MM.1S (cell line): ENCODE data around the gene LDLRAD3.

Experiments used
- DNase-seq: peaks from one replicate; pipeline ENCODE4 v3.0.0-alpha.2; 2015
- H2AFZ ChIP-seq: fragments of 300-600 bp; sonication (generic); 2 replicates; pipeline ENCODE4 v1.6.0; 2016; ENCODE audit warnings: antibody characterized with exemption, low read length
- H3F3A ChIP-seq: fragments of 300-600 bp; sonication (generic); 2 replicates; pipeline ENCODE4 v1.6.1; 2016; ENCODE audit warnings: mild to moderate bottlenecking, antibody characterized with exemption, low read length, moderate library complexity, mixed read lengths; ENCODE audit not compliant: insufficient read depth
- H3K27ac ChIP-seq: fragments of 300-600 bp; sonication (generic); 2 replicates; pipeline ENCODE4 v1.5.1; 2016; ENCODE audit warnings: mild to moderate bottlenecking, low read length
- H3K27me3 ChIP-seq: fragments of 300-600 bp; sonication (generic); replicated peaks from 2 replicates; pipeline ENCODE4 v1.6.0; 2016; ENCODE audit warnings: low read length; ENCODE audit not compliant: insufficient read depth
- H3K36me3 ChIP-seq: fragments of 300-600 bp; sonication (generic); replicated peaks from 2 replicates; pipeline ENCODE4 v1.6.1; 2016; ENCODE audit warnings: mild to moderate bottlenecking, low read length, mixed read lengths; ENCODE audit not compliant: insufficient read depth
- H3K4me1 ChIP-seq: fragments of 300-600 bp; sonication (generic); 2 replicates; pipeline ENCODE4 v1.6.1; 2016; ENCODE audit warnings: low read length, mixed read lengths
- H3K4me2 ChIP-seq: fragments of 300-600 bp; sonication (generic); 2 replicates; pipeline ENCODE4 v1.6.0; 2016; ENCODE audit warnings: low read depth, low read length
- H3K4me3 ChIP-seq: fragments of 300-600 bp; sonication (generic); 2 replicates; pipeline ENCODE4 v1.5.1; 2016; ENCODE audit warnings: low read length, mixed read lengths
- H3K79me2 ChIP-seq: fragments of 300-600 bp; sonication (generic); 2 replicates; pipeline ENCODE4 v1.6.1; 2016; ENCODE audit warnings: mixed run types, low read length, mixed read lengths
- H3K9ac ChIP-seq: fragments of 300-600 bp; sonication (generic); 2 replicates; pipeline ENCODE4 v1.6.1; 2016; ENCODE audit warnings: low read length, mixed read lengths
- H3K9me2 ChIP-seq: fragments of 300-600 bp; sonication (generic); replicated peaks from 2 replicates; pipeline ENCODE4 v1.6.1; 2016; ENCODE audit warnings: mild to moderate bottlenecking, low read length, mixed read lengths; ENCODE audit not compliant: insufficient read depth
- H3K9me3 ChIP-seq: fragments of 300-600 bp; sonication (generic); replicated peaks from 2 replicates; pipeline ENCODE4 v1.6.1; 2016; ENCODE audit warnings: mild to moderate bottlenecking, low read length, mixed read lengths; ENCODE audit not compliant: insufficient read depth
- H4K20me1 ChIP-seq: fragments of 300-600 bp; sonication (generic); 2 replicates; pipeline ENCODE4 v1.6.1; 2016; ENCODE audit warnings: mild to moderate bottlenecking, low read length, moderate library complexity, mixed read lengths; ENCODE audit not compliant: insufficient read depth
- CTCF ChIP-seq: fragments of 300-600 bp; sonication (generic); IDR thresholded peaks from 2 replicates; pipeline ENCODE4 v1.5.1; 2016; ENCODE audit warnings: antibody characterized with exemption, low read length, mixed read lengths
- EZH2 ChIP-seq: fragments of 300-600 bp; sonication (generic); optimal IDR thresholded peaks from 2 replicates; pipeline ENCODE3; 2017; ENCODE audit warnings: low read depth, mild to moderate bottlenecking, antibody characterized with exemption, low read length, mixed read lengths
- EZH2phosphoT487 ChIP-seq: fragments of 300-600 bp; sonication (generic); IDR thresholded peaks from 2 replicates; pipeline ENCODE4 v1.6.1; 2018; ENCODE audit warnings: antibody characterized with exemption, low read length

LDLRAD3 gene

GRCh38 chr11:36266767-36267166 is 322.9 kb downstream of the LDLRAD3 start:
- Histone ChIP-seq H3K4me3 (no peak overlapping the region), H4K20me1 (no peaks in the 10 kb centered on the region), H2AFZ (no peak overlapping the region), H3K9me2 (no peaks in the 10 kb centered on the region), H3K79me2 (no peaks in the 10 kb centered on the region), H3K9ac (no peak overlapping the region), H3K9me3 (no peaks in the 10 kb centered on the region), H3F3A (no peaks in the 10 kb centered on the region), H3K27me3 (no peaks in the 10 kb centered on the region), H3K36me3 (no peaks in the 10 kb centered on the region), H3K4me2 (no peak overlapping the region), H3K27ac (no peak overlapping the region), H3K4me1 (no peaks in the 10 kb centered on the region)
- TF ChIP-seq EZH2 (no peak), CTCF (no peak), EZH2phosphoT487 (no peak)
- DNase-seq: no peak

GRCh38 chr11:36268337-36268985 is 324.6 kb downstream of the LDLRAD3 start:
- Histone ChIP-seq H3K36me3 (no peaks in the 10 kb centered on the region), H3K27ac (no peak overlapping the region), H4K20me1 (no peaks in the 10 kb centered on the region), H3K9me2 (no peaks in the 10 kb centered on the region), H3K4me1 (no peaks in the 10 kb centered on the region), H3K4me2 (no peak overlapping the region), H3F3A (no peaks in the 10 kb centered on the region), H3K9ac (no peak overlapping the region), H3K27me3 (no peaks in the 10 kb centered on the region), H2AFZ (no peak overlapping the region), H3K9me3 (no peaks in the 10 kb centered on the region), H3K79me2 (no peaks in the 10 kb centered on the region), H3K4me3 (no peak overlapping the region)
- TF ChIP-seq EZH2 (no peak), EZH2phosphoT487 (no peak), CTCF (no peak)
- no peak for DNase-seq

GRCh38 chr11:36270701-36271100 is 326.8 kb downstream of the LDLRAD3 start:
- Histone ChIP-seq H3F3A (no peaks in the 10 kb centered on the region), H2AFZ (no peak overlapping the region), H3K27me3 (no peaks in the 10 kb centered on the region), H3K79me2 (no peaks in the 10 kb centered on the region), H3K4me2 (no peak overlapping the region), H3K36me3 (no peaks in the 10 kb centered on the region), H3K9me2 (no peaks in the 10 kb centered on the region), H3K27ac (no peak overlapping the region), H3K9ac (no peak overlapping the region), H3K4me3 (no peak overlapping the region), H3K4me1 (no peaks in the 10 kb centered on the region), H4K20me1 (no peaks in the 10 kb centered on the region), H3K9me3 (no peaks in the 10 kb centered on the region)
- TF ChIP-seq EZH2 (no peak), EZH2phosphoT487 (no peak), CTCF (no peak)
- DNase-seq: no peak
